Kidney (tissue), 14 donors: Measurements from ENCODE around the gene TUT7. TPM values are rescaled to one million over a fixed set of nuclear protein-coding genes. Genes with fewer than 3 reads are reported as not detected.
A peak's percentile ranks its signal among the peaks of the same experiment; 100 is the strongest.

Experiments
- DNase-seq, 5 donors: peaks; one replicate each; pipeline ENCODE4 v3.0.0-alpha.2; 2013 to 2020
- FAIRE-seq: peaks from 2 replicates; lab custom pipeline; 2012; peaks lifted over from hg19 to GRCh38; lab: Jason Lieb, UNC
- H3K27ac ChIP-seq, 2 donors: one replicate each; pipeline ENCODE4 v1.7.0; 2013; ENCODE audit warnings: low read depth in 2 of 2, low read length in 2 of 2, inconsistent platforms in 1 of 2
- H3K27me3 ChIP-seq: one replicate; pipeline ENCODE4 v1.7.1; 2013; ENCODE audit warnings: low read length, inconsistent platforms; ENCODE audit not compliant: control insufficient read depth, insufficient read depth
- H3K36me3 ChIP-seq, 3 donors: one replicate each; pipeline versions ENCODE4 v1.7.0 to v1.7.1; 2013; ENCODE audit warnings: low read length in 3 of 3, control low read depth in 1 of 3, inconsistent platforms in 1 of 3; ENCODE audit not compliant: insufficient read depth in 3 of 3, control insufficient read depth in 2 of 3
- H3K4me1 ChIP-seq, 3 donors: one replicate each; pipeline versions ENCODE4 v1.7.0 to v1.7.1; 2013; ENCODE audit warnings: low read length in 3 of 3, inconsistent platforms in 1 of 3, low read depth in 1 of 3; ENCODE audit not compliant: control insufficient read depth in 2 of 3, insufficient read depth in 2 of 3
- H3K4me3 ChIP-seq, 3 donors: one replicate each; pipeline versions ENCODE4 v1.7.0 to v1.8.1; 2013; ENCODE audit warnings: low read length in 3 of 3, control low read depth in 1 of 3, inconsistent platforms in 1 of 3
- H3K9ac ChIP-seq, 3 donors: one replicate each; pipeline versions ENCODE4 v1.7.0 to v1.7.1; 2013; ENCODE audit warnings: low read length in 3 of 3, control low read depth in 1 of 3, inconsistent platforms in 1 of 3
- H3K9me3 ChIP-seq, 3 donors: one replicate each; pipeline versions ENCODE4 v1.7.0 to v1.7.1; 2013; ENCODE audit warnings: low read length in 3 of 3, control low read depth in 1 of 3, inconsistent platforms in 1 of 3; ENCODE audit not compliant: control insufficient read depth in 2 of 3, insufficient read depth in 1 of 3
- CTCF ChIP-seq: IDR thresholded peaks from 3 replicates; pipeline ENCODE4 v1.5.1; 2012; ENCODE audit warnings: mild to moderate bottlenecking, moderate library complexity, borderline replicate concordance; ENCODE audit not compliant: insufficient read depth; ENCODE audit errors: extremely low read depth
- intact Hi-C: fragments of 100-400 bp; cut with DNase I; formaldehyde crosslinking; loops from one replicate; pipeline ENCODE4 v1.11.1; 2022
- polyA plus RNA-seq: library from polyadenylated mRNA; stranded (reverse); fragments of 350-450 nt; fragmentation: Illumina TruSeq; extraction: RNeasy Lipid Tissue Mini Kit (QIAGEN cat#74804); gene quantifications from one replicate; pipeline ENCODE4 v1.2.3, GENCODE V29; 2014; ENCODE audit warnings: low read depth, low replicate concordance; ENCODE audit not compliant: insufficient read depth
- total RNA-seq: library from RNA; stranded (reverse); fragmentation: NEBNext Ultra II Directional; extraction: Animal tissue kit (Norgen Biotek cat#: 25700); gene quantifications from one replicate; pipeline ENCODE4 v1.2.1, GENCODE V29; 2021
- donor health status: control.
- donor health status: control.
- donor health status: control.
- donor health status: control.
- donor health status: control.
- donor health status: DM: yes; HTN: yes; CAD: no.
- donor health status: Normal renal cell carcinoma (clear cell type).

Gene TUT7
- total and polyA plus RNA-seq, 2 donors from 2014 or later = 6.6 to 26.0 TPM

DNA sequence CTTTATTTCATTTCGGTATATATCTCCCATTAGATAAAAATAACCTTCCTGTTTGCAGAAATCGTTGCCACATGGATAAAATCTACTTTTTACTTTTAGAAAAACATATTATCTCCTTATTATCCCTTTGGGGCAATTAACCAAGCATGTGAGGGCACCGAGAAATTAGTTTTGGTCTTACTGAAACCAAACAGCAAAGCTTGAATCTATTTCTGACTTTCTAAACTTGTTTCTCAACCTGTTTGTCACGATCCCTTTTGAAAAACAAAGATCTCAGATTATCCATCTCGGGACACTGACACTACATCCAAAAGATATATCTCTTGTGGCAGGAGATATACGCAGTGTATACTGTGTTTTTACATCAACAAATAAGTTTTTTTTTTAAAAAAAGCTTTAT lies 2.3 kb downstream of the TUT7 start:
- no peak for FAIRE-seq
- no peak for DNase-seq
- Histone ChIP-seq H3K9me3 (no peaks in the 10 kb centered on the region), H3K27me3 (no peaks in the 10 kb centered on the region), H3K27ac (no peak overlapping the region), H3K36me3 (peaks cover 0 to 3% (median 0%) of the 10 kb centered on the region in 3 donors), H3K4me3 (peak overlapping the region in 2 of 3 donors; percentile 35 to 53), H3K4me1 (peaks cover 0 to 7% (median 5%) of the 10 kb centered on the region in 3 donors), H3K9ac (peak overlapping the region in 1 of 3 donors; percentile 32)
- no peak for TF ChIP-seq CTCF
- intact Hi-C loops = no loop called here

DNA sequence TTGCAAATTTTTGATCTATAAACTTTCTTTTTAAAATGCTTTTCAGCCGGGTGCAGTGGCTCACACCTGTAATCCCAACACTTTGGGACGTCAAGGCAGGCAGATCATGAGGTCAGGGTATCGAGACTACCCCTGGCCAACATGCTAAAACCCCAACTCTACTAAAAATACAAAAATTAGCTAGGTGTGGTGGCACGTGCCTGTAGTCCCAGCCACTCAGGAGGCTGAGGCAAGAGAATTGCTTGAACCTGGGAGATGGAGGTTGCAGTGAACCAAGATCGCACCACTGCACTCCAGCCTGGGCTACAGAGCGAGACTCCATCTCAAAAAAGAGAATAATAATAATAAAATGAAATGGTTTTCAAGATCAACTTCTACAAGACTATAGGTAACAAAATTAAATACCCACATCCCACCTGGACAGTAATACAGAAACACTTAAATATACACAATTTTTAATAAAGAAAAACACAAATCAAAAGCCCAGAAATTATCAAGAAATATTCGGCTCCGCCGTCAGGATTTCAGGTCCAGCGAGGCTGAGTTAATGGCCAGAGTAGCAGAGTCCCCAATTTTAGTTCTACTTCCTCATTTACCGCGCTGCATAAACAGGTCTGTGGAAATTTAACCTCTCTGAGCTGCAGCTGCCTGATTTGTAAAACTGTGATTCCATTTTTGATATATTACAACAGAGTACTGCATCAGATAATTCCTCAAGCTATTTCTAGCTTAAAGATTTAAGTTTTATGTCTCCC lies 4.0 kb downstream of the TUT7 start:
- Histone ChIP-seq H3K4me1 (peaks cover 0 to 7% (median 6%) of the 10 kb centered on the region in 3 donors), H3K9me3 (no peaks in the 10 kb centered on the region), H3K4me3 (no peak overlapping the region), H3K9ac (no peak overlapping the region), H3K27me3 (no peaks in the 10 kb centered on the region), H3K27ac (no peak overlapping the region), H3K36me3 (peaks cover 3 to 7% (median 3%) of the 10 kb centered on the region in 3 donors)
- FAIRE-seq (no peak), DNase-seq (no peak)
- TF ChIP-seq CTCF = no peak
- intact Hi-C loops = no loop called here

GRCh38 chr9:86349271-86349670 lies 4.9 kb downstream of the TUT7 start:
- Histone ChIP-seq H3K4me3 (no peak overlapping the region), H3K9ac (no peak overlapping the region), H3K9me3 (no peaks in the 10 kb centered on the region), H3K27ac (no peak overlapping the region), H3K27me3 (no peaks in the 10 kb centered on the region), H3K36me3 (peaks cover 3 to 16% (median 8%) of the 10 kb centered on the region in 3 donors), H3K4me1 (peaks cover 0 to 6% (median 5%) of the 10 kb centered on the region in 3 donors)
- intact Hi-C loops = no loop called here
- DNase-seq (peak in 1 of 5 donors; percentile 51), FAIRE-seq (no peak)
- no peak for TF ChIP-seq CTCF
